GM12872 (cell line): ENCODE results near the gene FAM120B.

Experiments
- CTCF ChIP-seq: IDR thresholded peaks from 3 replicates; pipeline ENCODE4 v1.5.1; 2011; ENCODE audit warnings: low read depth, mild to moderate bottlenecking, low read length, moderate library complexity; ENCODE audit not compliant: insufficient read depth

Gene FAM120B

GRCh38 chr6:170454512-170455285 is 148.1 kb downstream of the FAM120B start:
- TF ChIP-seq CTCF, result no peak

DNA sequence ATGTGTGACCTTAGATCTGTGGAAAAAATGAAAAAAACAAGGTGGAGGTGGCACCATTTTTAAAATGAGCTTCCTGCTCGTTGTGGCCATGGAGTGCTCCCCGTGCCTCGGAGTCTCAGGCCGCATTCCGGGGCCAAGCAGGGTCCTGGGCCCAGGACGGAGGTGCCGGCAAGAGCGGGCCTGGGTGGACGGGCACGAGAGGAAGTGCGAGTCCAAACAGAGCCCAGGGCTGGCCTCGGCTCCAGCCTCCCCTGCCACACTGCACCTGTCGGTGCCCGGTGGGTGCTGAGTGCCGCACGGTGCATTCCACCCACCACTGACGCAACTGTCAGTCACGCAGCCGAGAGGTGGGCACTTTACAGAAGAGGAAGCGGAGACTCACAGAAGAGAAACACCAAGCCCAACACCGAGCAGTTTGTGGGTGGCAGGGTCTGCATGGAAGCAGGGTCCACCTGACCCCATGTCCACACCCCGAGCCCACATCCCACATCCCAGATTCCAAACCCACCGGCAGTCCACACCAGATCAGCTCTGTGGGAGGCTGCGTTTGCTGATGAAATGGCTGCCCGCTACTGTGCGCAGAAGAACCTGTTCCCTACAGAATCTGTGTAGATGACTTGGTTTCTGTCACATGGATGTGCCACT is 148.9 kb downstream of the FAM120B start:
- no peak for TF ChIP-seq CTCF

- no peak for TF ChIP-seq CTCF
Measured at GRCh38 chr6:170456334-170456733, 149.8 kb downstream of the FAM120B start.
